ENCODE data around the gene AP1B1. TPM values are rescaled to one million over a fixed set of nuclear protein-coding genes. Genes with fewer than 3 reads are reported as not detected.

AP1B1 gene
- total and polyA plus RNA-seq, 2 of the 8 experiments (the other 6 are each of a cell fraction or from before 2014, with no cell fraction given) = 64.2 to 86.8 TPM

DNA sequence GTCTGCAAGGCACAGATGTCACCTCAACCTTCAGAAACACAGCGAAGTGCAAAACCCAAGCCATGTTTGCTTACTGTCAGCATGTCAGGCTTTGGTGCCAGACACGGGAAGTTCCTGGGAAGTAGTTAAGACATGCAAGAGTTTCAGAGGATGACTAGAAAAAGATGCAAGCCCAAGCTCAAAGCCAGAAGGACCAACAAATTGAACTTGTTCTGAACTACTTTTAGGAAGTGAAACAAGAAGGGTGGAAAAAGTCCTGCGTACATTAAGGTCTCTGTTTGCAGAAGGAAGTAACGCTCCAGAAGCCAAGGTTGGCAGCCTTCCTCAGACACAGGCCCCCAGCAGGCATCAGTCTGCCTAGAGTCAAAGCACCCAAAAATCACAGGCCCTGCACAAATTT lies 2.6 kb downstream of the AP1B1 start:
- 93% methylated on average over 4 of the region's 4 CpGs; no CpG with 5 or more reads in 1 of the 2 experiments for WGBS, 2 experiments (ENCODE audit: extremely low coverage in 1 of 2, insufficient coverage in 1 of 2, insufficient read length in 1 of 2, insufficient replicate concordance in 2 of 2, low coverage in 1 of 2, low lambda C conversion rate in 2 of 2, missing lambda C conversion rate in 1 of 2)
- H3K79me2 ChIP-seq (ENCODE audit: control insufficient read depth in 1 of 2, insufficient read depth in 2 of 2, low read length in 2 of 2) = peaks cover 0 to 39% of the 10 kb centered on the region in 2 experiments; a peak in 2 of 4 replicates
- POLR2A ChIA-PET (ENCODE audit: partially characterized antibody) = no interaction called here
- TF ChIP-seq CREB1 (IDR thresholded peaks at IDR 0.05) (no peak), SIX5 (IDR thresholded peaks at IDR 0.05; ENCODE audit: low read depth, low read length) (no peak), SP4 (IDR thresholded peaks at IDR 0.05; ENCODE audit: low read length) (no peak), RXRA (IDR thresholded peaks at IDR 0.05; ENCODE audit: insufficient read depth, low read depth, low read length) (no peak), KDM4A (IDR thresholded peaks at IDR 0.05; ENCODE audit: low read depth, low read length, severe bottlenecking) (no peak), TEAD4 (IDR thresholded peaks at IDR 0.05; ENCODE audit: low read depth, low read length) (no peak), CBX8 (IDR thresholded peaks at IDR 0.05; ENCODE audit: borderline replicate concordance, low read depth, low read length) (no peak), CHD2 (IDR thresholded peaks at IDR 0.05; ENCODE audit: low read length) (no peak), EP300 (IDR thresholded peaks at IDR 0.05; ENCODE audit: borderline replicate concordance in 1 of 2, low read depth in 2 of 2, low read length in 2 of 2) (no peak), SP1 (IDR thresholded peaks at IDR 0.05; ENCODE audit: low read depth, low read length) (no peak), RBBP5 (IDR thresholded peaks at IDR 0.05; ENCODE audit: borderline replicate concordance, low read depth, low read length) (no peak)

More for the DNA sequence above, 2.6 kb downstream of the AP1B1 start:
- Histone ChIP-seq H2AFZ (ENCODE audit: low read length) (no peak overlapping the region), H2AK5ac (ENCODE audit: low read depth, low read length) (no peak overlapping the region), H3K23ac (ENCODE audit: insufficient read length) (no peak overlapping the region), H4K20me1 (replicated peaks in 1 of 2; ENCODE audit: control insufficient read depth in 1 of 2, insufficient read depth in 2 of 2, low read length in 2 of 2) (peaks cover 8 to 15% of the 10 kb centered on the region in 2 experiments), H2BK20ac (ENCODE audit: low read length) (no peak overlapping the region), H2BK120ac (replicated peaks; ENCODE audit: low read depth, low read length) (no peak overlapping the region), H3K9me3 (ENCODE audit: insufficient read depth in 2 of 2, low read depth in 1 of 2, low read length in 1 of 2) (no peaks in the 10 kb centered on the region), H3K4me1 (replicated peaks in 1 of 4; ENCODE audit: control insufficient read depth in 3 of 4, insufficient read depth in 4 of 4, low read length in 3 of 4) (peaks cover 2 to 5% (median 2%) of the 10 kb centered on the region in 4 experiments; a peak in 4 of 7 replicates), H3K9ac (replicated peaks in 1 of 4; ENCODE audit: extremely low read depth in 1 of 4, low read depth in 3 of 4, low read length in 3 of 4) (peak overlapping the region in 1 of 4 experiments; percentile 10; a peak in 1 of 7 replicates), H3K27me3 (replicated peaks in 1 of 4; ENCODE audit: control insufficient read depth in 3 of 4, extremely low read depth in 1 of 4, insufficient read depth in 3 of 4, low read length in 3 of 4) (no peaks in the 10 kb centered on the region), H3K18ac (ENCODE audit: extremely low read depth, low read length) (no peak overlapping the region), H3K4me3 (ENCODE audit: extremely low read depth in 1 of 4, insufficient read depth in 2 of 4, low read depth in 3 of 4, low read length in 4 of 4) (no peak overlapping the region), H3K4me2 (ENCODE audit: insufficient read depth in 1 of 2, low read depth in 2 of 2, low read length in 2 of 2) (no peak overlapping the region), H3K56ac (replicated peaks; ENCODE audit: insufficient read length, low read depth, low read length) (no peak overlapping the region), H3K14ac (ENCODE audit: insufficient read length) (no peak overlapping the region), H2BK15ac (ENCODE audit: low read length) (no peak overlapping the region), H4K91ac (replicated peaks; ENCODE audit: insufficient read length, low read length) (no peak overlapping the region), H3K36me3 (ENCODE audit: control insufficient read depth in 2 of 4, insufficient read depth in 4 of 4, low read length in 3 of 4) (peaks cover 0 to 7% (median 0%) of the 10 kb centered on the region in 4 experiments; a peak in 1 of 8 replicates), H3K4ac (replicated peaks; ENCODE audit: insufficient read length, low read depth, low read length) (no peak overlapping the region), H3K79me1 (ENCODE audit: low read depth, low read length) (peaks cover 14% of the 10 kb centered on the region; the same call in 1 of the 2 replicates), H4K8ac (ENCODE audit: extremely low read depth, insufficient read depth, low read length) (no peak overlapping the region), H3K27ac (ENCODE audit: low read depth, low read length) (no peak overlapping the region), H4K5ac (ENCODE audit: insufficient read length, low read depth, low read length) (no peak overlapping the region), H2BK5ac (ENCODE audit: low read depth, low read length) (no peak overlapping the region), H2BK12ac (ENCODE audit: low read depth, low read length) (no peak overlapping the region), H3K23me2 (ENCODE audit: low read depth, low read length) (peaks cover 6% of the 10 kb centered on the region; the same call in 1 of the 2 replicates)
- CTCF ChIA-PET (ENCODE audit: partially characterized antibody) = interaction anchor here (1.2 to 1.8 kb wide), 2 partner anchors 11 to 23 kb away, joined by 3 to 4 read pairs; no protein-coding TSS in a partner anchor
- FAIRE-seq = no peak
- DNase-seq (ENCODE audit: low read depth in 1 of 2, low spot score in 2 of 2) = no peak

Data from H1 (cell line).